GM12878 (cell line): ENCODE results near the gene USP34. TPM values are rescaled to one million over a fixed set of nuclear protein-coding genes. Genes with fewer than 3 reads are reported as not detected.
"Not testable (repeated sequence)": the region's sequence is repeated elsewhere in the genome, so short reads cannot be mapped to it uniquely, and the experiment has no call there.

ENCODE experiments used
- ATAC-seq: fragments of 200-7000 bp; cut with Tn5 transposase; 3 replicates; pipeline ENCODE4 v1.9.1; 2020; ENCODE audit warnings: mild to moderate bottlenecking, moderate library complexity
- BruUV-seq: library from RNA; stranded (reverse); fragments of 400-500 nt; replicated peaks from 2 replicates; lab custom pipeline; 2021; lab: Mats Ljungman, UMichigan
- CTCF ChIA-PET: fragments of 300-600 bp; sonication (Branson Sonifier 250); formaldehyde crosslinking; extraction: SDS; loops from one replicate; lab custom pipeline; 2021; ENCODE audit warnings: inconsistent platforms; lab: Yijun Ruan, JAX
- POLR2A ChIA-PET: fragments of 350-600 bp; formaldehyde crosslinking; extraction: SDS; loops from one replicate; lab custom pipeline; 2021; ENCODE audit warnings: inconsistent platforms; lab: Charles Lee
- RAD21 ChIA-PET: fragments of 300-600 bp; sonication (Branson Sonifier 250); formaldehyde crosslinking; loops from one replicate; lab custom pipeline; 2023; ENCODE audit warnings: antibody characterized with exemption; ENCODE audit not compliant: unreplicated experiment; lab: Charles Lee
- SMC1A ChIA-PET: fragments of 300-600 bp; sonication (Branson Sonifier 250); formaldehyde crosslinking; loops from one replicate; lab custom pipeline; 2023; ENCODE audit not compliant: unreplicated experiment, uncharacterized antibody; lab: Charles Lee
- DNase-seq: peaks from one replicate; pipeline ENCODE4 v3.0.0-alpha.2; 2011; ENCODE audit warnings: low read depth, low spot score
- FAIRE-seq: peaks from 3 replicates; lab custom pipeline; 2011; peaks lifted over from hg19 to GRCh38; lab: Jason Lieb, UNC
- H2AFZ ChIP-seq: 2 replicates; pipeline ENCODE4 v1.6.0; 2011; ENCODE audit warnings: low read depth, low read length, control low read depth; ENCODE audit not compliant: control insufficient read depth
- H3K27ac ChIP-seq: 2 replicates; pipeline ENCODE4 v1.5.1; 2011; ENCODE audit warnings: control low read depth; ENCODE audit not compliant: control insufficient read depth, insufficient read depth
- H3K27me3 ChIP-seq, 2 experiments: replicated peaks in 1 of 2; 2 replicates each; pipeline versions ENCODE4 v1.6.0 to v1.6.1; 2011; ENCODE audit warnings: low read length in 1 of 2; ENCODE audit not compliant: control insufficient read depth in 2 of 2, insufficient read depth in 2 of 2
- H3K36me3 ChIP-seq, 2 experiments: 2 replicates each; pipeline ENCODE4 v1.5.1; 2011; ENCODE audit warnings: low read length in 1 of 2; ENCODE audit not compliant: control insufficient read depth in 2 of 2, insufficient read depth in 2 of 2
- H3K4me1 ChIP-seq: 2 replicates; pipeline ENCODE4 v1.6.1; 2011; ENCODE audit warnings: mild to moderate bottlenecking, low read length, moderate library complexity, mixed read lengths; ENCODE audit not compliant: control insufficient read depth, insufficient read depth
- H3K4me2 ChIP-seq: 2 replicates; pipeline ENCODE4 v1.6.0; 2011; ENCODE audit warnings: control low read depth; ENCODE audit not compliant: control insufficient read depth, insufficient read depth
- H3K4me3 ChIP-seq: fragments of 200-600 bp; sonication (generic); 2 replicates; pipeline ENCODE4 v1.5.1; 2016
- H3K79me2 ChIP-seq: 2 replicates; pipeline ENCODE4 v1.6.0; 2011; ENCODE audit warnings: low read length; ENCODE audit not compliant: control insufficient read depth, insufficient read depth
- H3K9ac ChIP-seq: 2 replicates; pipeline ENCODE4 v1.8.0; 2011; ENCODE audit warnings: low read length, control low read depth, mixed read lengths; ENCODE audit not compliant: control insufficient read depth, insufficient read depth
- H3K9me3 ChIP-seq: replicated peaks from 3 replicates; pipeline ENCODE4 v1.5.1; 2011; ENCODE audit warnings: mild to moderate bottlenecking, low read length; ENCODE audit not compliant: control insufficient read depth, insufficient read depth
- H4K20me1 ChIP-seq: 2 replicates; pipeline ENCODE4 v1.6.0; 2011; ENCODE audit not compliant: control insufficient read depth, insufficient read depth
- ASH2L ChIP-seq: fragments of 300-600, 200-600 bp; sonication (generic); IDR thresholded peaks from 2 replicates; pipeline ENCODE4 v1.6.1; 2017; ENCODE audit warnings: low read depth, mild to moderate bottlenecking, borderline replicate concordance
- EZH2 ChIP-seq: IDR thresholded peaks from 2 replicates; pipeline ENCODE4 v1.6.1; 2012; ENCODE audit warnings: low read depth, mild to moderate bottlenecking, control low read depth, inconsistent platforms, low read length, borderline replicate concordance; ENCODE audit not compliant: control insufficient read depth
- HDAC2 ChIP-seq: fragments of 200-600 bp; sonication (generic); IDR thresholded peaks from 2 replicates; pipeline ENCODE4 v1.6.1; 2017
- RELA ChIP-seq: fragments of 450-650 bp; IDR thresholded peaks from 2 replicates; pipeline ENCODE4 v1.8.0; 2014; ENCODE audit warnings: borderline replicate concordance; ENCODE audit not compliant: partially characterized antibody
- SIN3A ChIP-seq: IDR thresholded peaks from 2 replicates; pipeline ENCODE4 v1.6.1; 2012; ENCODE audit warnings: low read depth, low read length, improper control_type of control experiment
- ZBTB11 ChIP-seq: fragments of 450-650 bp; formaldehyde crosslinking; IDR thresholded peaks from 2 replicates; pipeline ENCODE4 v1.5.0; 2022; ENCODE audit warnings: mild to moderate bottlenecking, missing genetic modification characterization
- WGBS: methylation state at CpG from one replicate; pipeline ENCODE4 v1.1.6; 2016; ENCODE audit warnings: low lambda C conversion rate; ENCODE audit not compliant: insufficient replicate concordance, insufficient coverage; ENCODE audit errors: missing lambda C conversion rate; 5-methylcytosine and 5-hydroxymethylcytosine counted together
- in situ Hi-C: fragments of 300-500 bp; cut with MboI; formaldehyde crosslinking; loops from 9 replicates; pipeline ENCODE4 v1.14.3; 2018; ENCODE audit warnings: mixed read lengths
- intact Hi-C: fragments of 100-400 bp; cut with micrococcal nuclease; formaldehyde crosslinking; loops from one replicate; pipeline ENCODE4 v1.14.2; 2022; ENCODE audit not compliant: unreplicated experiment
- polyA plus RNA-seq, 11 experiments: library from polyadenylated mRNA; depleted of rRNA in 4 of 11; unstranded in 6 of 11; stranded (reverse) in 5 of 11; fragments of >200 nt; fragmentation: Nextera tagmentation in 4 of 11; fragmentation: Illumina TruSeq in 1 of 11; extraction: Ambion mirVana in 4 of 11; extraction: Trizol in 1 of 11; gene quantifications; 1 replicate in 1 of 11; 2 replicates in 10 of 11; pipeline versions ENCODE4 v1.2.1 to v1.2.3, GENCODE V29; 2011 to 2016; ENCODE audit warnings: inconsistent platforms in 2 of 11, missing spikeins in 2 of 11, low read depth in 1 of 11
- total RNA-seq, 4 experiments: library from RNA; depleted of rRNA in 3 of 4; stranded (reverse); fragments of >200 nt in 3 of 4; fragmentation: Illumina TruSeq in 1 of 4; extraction: Trizol in 1 of 4; gene quantifications; 2 replicates each; pipeline versions ENCODE4 v1.2.1 to v1.2.3, GENCODE V29; 2013 to 2021
- TF ChIP-seq, protein P1 (sequence below): fragments of 450-650 bp; IDR thresholded peaks from 2 replicates; pipeline ENCODE4 v1.6.1; 2017; ENCODE audit warnings: mild to moderate bottlenecking

Gene USP34
- total and polyA plus RNA-seq, 10 of the 15 experiments (the other 5 are each of a cell fraction or from before 2014, with no cell fraction given), result 26.2 to 106 (median 62.1) TPM

DNA sequence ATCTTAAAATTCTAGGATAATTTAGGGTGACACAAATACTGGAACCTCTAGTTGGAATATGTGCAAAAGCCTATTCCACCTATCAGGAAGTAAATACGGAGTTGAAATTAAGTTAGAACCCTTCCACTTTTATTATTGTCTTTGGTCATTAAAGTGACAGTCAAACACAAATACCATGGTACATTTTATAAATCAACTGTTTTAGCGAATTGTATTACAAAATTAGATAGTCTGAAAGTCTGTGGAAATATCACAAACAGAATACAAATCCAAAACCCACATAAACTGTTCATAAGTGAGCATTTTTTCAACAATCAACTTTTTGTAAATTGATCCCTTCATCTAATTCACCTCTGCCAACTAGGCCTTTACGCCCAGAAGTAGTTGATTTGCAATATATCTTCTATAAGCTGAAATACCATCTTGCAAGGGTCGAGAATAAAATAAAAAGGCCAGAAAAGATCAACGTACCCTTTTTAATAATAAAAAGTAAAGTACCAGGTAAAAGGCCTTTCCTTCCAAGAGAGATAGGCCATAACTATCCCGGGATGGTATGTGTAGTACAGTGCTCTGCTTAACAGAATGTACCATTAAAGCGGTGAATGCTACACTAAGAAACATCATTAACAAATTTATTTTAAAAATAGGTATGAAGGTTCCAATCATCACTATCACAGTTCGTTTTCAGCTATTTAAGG lies 1.3 kb downstream of the USP34 start (continued):
- TF ChIP-seq ZBTB11 (CRISPR knock-in tag) (no peak), HDAC2 (no peak), EZH2 (no peak), ASH2L (no peak), SIN3A (no peak), RELA (no peak)

GRCh38 chr2:61468231-61468630 lies 2.7 kb downstream of the USP34 start:
- ATAC-seq, DNase-seq, H3K9me3 ChIP-seq, BruUV-seq, intact Hi-C loops, H3K36me3 ChIP-seq, in situ Hi-C loops, H3K27me3 ChIP-seq, H2AFZ ChIP-seq, H4K20me1 ChIP-seq, H3K4me1 ChIP-seq, FAIRE-seq: not testable (repeated sequence)
- ChIA-PET CTCF (interaction anchor here (0.6 to 6.8 kb wide), 5 partner anchors 11 to 192 kb away, joined by 3 to 44 read pairs (median 3); no protein-coding TSS in a partner anchor), RAD21 (interaction anchor here (0.8 to 3.6 kb wide), 4 partner anchors 26 to 50 kb away, joined by 3 to 30 read pairs (median 8); no protein-coding TSS in a partner anchor), POLR2A (interaction anchor here (0.6 to 3.1 kb wide), 11 partner anchors 10 to 291 kb away, joined by 3 to 13 read pairs (median 5); partner anchors contain the start of gene XPO1), SMC1A (interaction anchor here (0.8 to 7.2 kb wide), 12 partner anchors 14 to 203 kb away, joined by 3 to 74 read pairs (median 4); no protein-coding TSS in a partner anchor)
- Histone ChIP-seq H3K4me3 (peak overlapping the region; percentile 92), H3K4me2 (peak overlapping the region; percentile 75), H3K27ac (peak overlapping the region; percentile 89), H3K79me2 (peaks cover 86% of the 10 kb centered on the region), H3K9ac (peak overlapping the region; percentile 93; the same call in 1 of the 2 replicates)
- TF ChIP-seq, protein P1, sequence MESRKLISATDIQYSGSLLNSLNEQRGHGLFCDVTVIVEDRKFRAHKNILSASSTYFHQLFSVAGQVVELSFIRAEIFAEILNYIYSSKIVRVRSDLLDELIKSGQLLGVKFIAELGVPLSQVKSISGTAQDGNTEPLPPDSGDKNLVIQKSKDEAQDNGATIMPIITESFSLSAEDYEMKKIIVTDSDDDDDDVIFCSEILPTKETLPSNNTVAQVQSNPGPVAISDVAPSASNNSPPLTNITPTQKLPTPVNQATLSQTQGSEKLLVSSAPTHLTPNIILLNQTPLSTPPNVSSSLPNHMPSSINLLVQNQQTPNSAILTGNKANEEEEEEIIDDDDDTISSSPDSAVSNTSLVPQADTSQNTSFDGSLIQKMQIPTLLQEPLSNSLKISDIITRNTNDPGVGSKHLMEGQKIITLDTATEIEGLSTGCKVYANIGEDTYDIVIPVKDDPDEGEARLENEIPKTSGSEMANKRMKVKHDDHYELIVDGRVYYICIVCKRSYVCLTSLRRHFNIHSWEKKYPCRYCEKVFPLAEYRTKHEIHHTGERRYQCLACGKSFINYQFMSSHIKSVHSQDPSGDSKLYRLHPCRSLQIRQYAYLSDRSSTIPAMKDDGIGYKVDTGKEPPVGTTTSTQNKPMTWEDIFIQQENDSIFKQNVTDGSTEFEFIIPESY, result peak; percentile 75; the same call in 1 of the 2 replicates
- 76% methylated on average over 10 of the region's 10 CpGs for WGBS
